ENCODE measurements around the gene FAM76A. TPM values are rescaled to one million over a fixed set of nuclear protein-coding genes. Genes with fewer than 3 reads are reported as not detected.

FAM76A gene
- 14.0 and 15.3 TPM in 2 replicates for total RNA-seq

GRCh38 chr1:27725374-27726172 lies at the start of gene FAM76A:
FAM76A (plus strand) TSS chr1:27725961; CDS start chr1:27726081, 120 bp downstream.

GRCh38 chr1:27772932-27773825 lies 47.4 kb downstream of the FAM76A start, which contains the start of gene STX12:
STX12 (plus strand) TSS chr1:27773219; CDS start chr1:27773308, 89 bp downstream.

Other genes with a start within 250 kb of the FAM76A start
- gene WASF2, start 235.8 kb upstream of the FAM76A start, total RNA-seq = 28.7 and 63.1 TPM in 2 replicates
- 3.8 and 19.1 TPM in 2 replicates for gene AHDC1, start 121.8 kb upstream of the FAM76A start, total RNA-seq
- under 0.01 and 0.50 TPM in 2 replicates for gene FGR, start 90.8 kb upstream of the FAM76A start, total RNA-seq
- gene IFI6, start 53.8 kb upstream of the FAM76A start, total RNA-seq = 9.3 and 101 TPM in 2 replicates
- gene STX12, start 47.3 kb downstream of the FAM76A start, total RNA-seq = 39.0 and 68.7 TPM in 2 replicates
- 49.6 and 57.1 TPM in 2 replicates for gene PPP1R8, start 104.8 kb downstream of the FAM76A start, total RNA-seq
- gene THEMIS2, start 146.6 kb downstream of the FAM76A start, total RNA-seq = 4.1 and 5.7 TPM in 2 replicates
- gene RPA2, start 188.6 kb downstream of the FAM76A start, total RNA-seq = 41.8 and 54.3 TPM in 2 replicates
- 4.3 and 5.8 TPM in 2 replicates for gene SMPDL3B, start 209.0 kb downstream of the FAM76A start, total RNA-seq
- 3.2 and 3.4 TPM in 2 replicates for gene XKR8, start 234.0 kb downstream of the FAM76A start, total RNA-seq